GM18867 (cell line): ENCODE results near the gene LYRM2.
A peak's percentile ranks its signal among the peaks of the same experiment; 100 is the strongest.

Source experiments
- ATAC-seq: cut with Tn5 transposase; IDR thresholded peaks from one replicate; pipeline ENCODE4 v1.9.1; 2021; ENCODE audit warnings: mild to moderate bottlenecking, moderate library complexity; ENCODE audit not compliant: unreplicated experiment

Gene LYRM2

GRCh38 chr6:89638320-89639195, at the start of gene LYRM2:
LYRM2 (minus strand) TSS chr6:89638747; CDS start chr6:89638716, 31 bp downstream.
- peak; percentile 98 for ATAC-seq

DNA sequence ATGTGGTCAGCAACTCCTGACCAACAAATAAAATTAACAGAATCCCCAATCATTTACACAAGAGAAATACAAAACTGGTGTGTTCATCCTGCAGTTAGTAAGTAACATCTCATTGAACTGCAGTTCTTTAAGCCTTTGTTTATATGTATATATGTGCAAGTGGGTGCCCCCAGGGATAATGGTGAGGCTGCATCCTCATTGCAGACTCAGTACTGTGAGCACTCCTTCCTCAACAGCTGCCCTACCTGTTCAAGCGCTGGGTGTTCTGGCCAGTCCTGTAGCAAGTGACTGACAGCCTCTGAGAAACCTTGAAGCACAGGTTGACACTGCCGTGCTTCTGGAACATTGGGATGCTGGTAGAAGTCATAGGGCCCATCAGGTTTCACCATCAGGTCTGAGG, 49.8 kb upstream of the LYRM2 start:
- ATAC-seq = no peak

DNA sequence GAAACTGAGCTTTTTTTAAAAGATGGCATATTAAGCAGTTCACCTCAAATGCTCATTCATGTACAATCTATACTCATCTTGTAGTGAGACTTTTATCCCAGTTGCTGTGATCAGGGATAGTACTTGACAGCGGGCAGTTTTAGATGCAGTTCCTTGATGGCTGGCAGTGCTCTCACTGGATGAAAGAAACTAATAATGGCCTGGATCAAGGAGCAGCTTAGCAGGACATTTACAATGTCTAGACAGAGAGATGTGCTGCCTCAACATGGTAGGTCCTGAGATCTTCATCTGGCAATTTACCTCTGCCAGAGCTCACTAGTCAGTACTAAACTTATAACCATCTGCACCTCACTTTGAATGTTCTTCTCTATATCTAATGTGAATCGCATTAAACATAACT, 46.8 kb upstream of the LYRM2 start:
- no peak for ATAC-seq

GRCh38 chr6:89682991-89683390, 44.4 kb upstream of the LYRM2 start:
- ATAC-seq = no peak

GRCh38 chr6:89681983-89682564, 43.5 kb upstream of the LYRM2 start:
- ATAC-seq = no peak

DNA sequence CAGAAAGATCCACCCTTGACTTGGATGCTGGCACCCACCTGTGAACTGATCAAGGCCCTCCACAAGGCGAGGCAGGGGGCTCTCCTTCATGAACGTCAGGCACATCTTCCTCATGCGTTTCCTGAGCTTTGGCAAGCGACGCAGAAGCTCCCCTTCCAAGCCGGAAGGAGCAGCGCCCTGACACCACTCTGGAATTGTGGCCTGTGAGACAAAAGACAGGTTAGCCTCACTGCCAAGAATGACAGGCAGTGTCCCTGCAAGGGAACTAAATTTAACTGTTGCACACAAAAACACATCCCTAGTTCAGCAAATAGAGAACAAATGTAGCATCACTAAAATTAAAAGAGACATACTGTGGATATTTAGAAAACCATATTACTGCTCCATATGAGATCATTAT, 42.0 kb upstream of the LYRM2 start:
- ATAC-seq = no peak

DNA sequence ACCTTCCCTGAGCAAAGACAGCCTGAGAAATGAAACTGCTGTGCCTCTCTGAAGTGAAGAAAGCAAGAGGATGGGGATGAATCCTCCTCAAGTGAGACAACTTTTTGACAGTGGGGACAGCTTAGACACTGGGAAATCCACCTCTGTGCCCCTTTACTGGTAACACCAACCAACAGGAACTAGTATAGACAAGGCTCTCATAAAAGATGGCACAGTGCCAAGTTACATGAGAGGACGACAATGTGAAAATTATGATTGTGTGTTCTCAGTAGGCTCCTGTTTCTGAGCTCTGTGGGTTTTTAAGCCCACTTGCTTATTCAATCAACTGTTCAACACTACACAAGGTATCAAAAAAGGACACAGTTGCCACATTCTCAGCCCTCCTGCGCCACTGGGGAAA, 41.6 kb upstream of the LYRM2 start:
- ATAC-seq = no peak

GRCh38 chr6:89679215-89680120, 40.9 kb upstream of the LYRM2 start:
- no peak for ATAC-seq

GRCh38 chr6:89678531-89678930, 40.0 kb upstream of the LYRM2 start:
- ATAC-seq = no peak

- no peak for ATAC-seq
Measured at GRCh38 chr6:89675949-89676748, 37.6 kb upstream of the LYRM2 start.

GRCh38 chr6:89670935-89671565, 32.5 kb upstream of the LYRM2 start:
- ATAC-seq = no peak

- no peak for ATAC-seq
Measured at GRCh38 chr6:89669002-89669401, 30.5 kb upstream of the LYRM2 start.

DNA sequence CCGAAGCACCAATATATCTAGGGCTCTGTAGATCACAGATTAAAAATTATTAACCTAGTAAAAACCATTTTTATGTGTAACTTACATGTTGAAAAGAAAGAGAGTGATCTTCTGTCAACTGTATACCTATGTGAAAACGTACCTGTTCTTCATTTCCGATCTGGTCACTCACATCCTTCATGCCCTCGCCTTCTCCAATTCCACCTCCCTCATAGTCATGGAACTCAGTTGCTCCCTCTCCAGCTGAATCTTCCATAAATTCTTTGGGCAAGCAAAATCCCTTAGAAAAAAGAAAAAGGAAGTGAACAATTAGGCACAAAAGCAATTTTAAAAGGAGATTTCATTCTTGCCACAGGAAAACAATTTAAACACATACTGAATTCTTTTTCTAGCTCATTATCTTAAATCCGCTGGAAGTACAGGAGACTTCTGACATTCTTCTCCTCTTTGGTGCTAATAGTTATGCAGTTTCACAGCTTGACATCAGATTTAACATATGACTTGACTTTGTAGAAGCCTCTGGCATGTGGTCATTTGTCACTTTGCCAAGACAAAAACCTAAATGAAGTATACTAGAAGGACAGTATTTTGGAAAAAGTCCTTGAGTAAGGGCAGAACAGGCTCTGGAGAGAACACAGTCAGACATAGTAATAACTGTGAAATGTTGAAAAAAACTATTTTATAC, 29.5 kb upstream of the LYRM2 start:
- no peak for ATAC-seq

DNA sequence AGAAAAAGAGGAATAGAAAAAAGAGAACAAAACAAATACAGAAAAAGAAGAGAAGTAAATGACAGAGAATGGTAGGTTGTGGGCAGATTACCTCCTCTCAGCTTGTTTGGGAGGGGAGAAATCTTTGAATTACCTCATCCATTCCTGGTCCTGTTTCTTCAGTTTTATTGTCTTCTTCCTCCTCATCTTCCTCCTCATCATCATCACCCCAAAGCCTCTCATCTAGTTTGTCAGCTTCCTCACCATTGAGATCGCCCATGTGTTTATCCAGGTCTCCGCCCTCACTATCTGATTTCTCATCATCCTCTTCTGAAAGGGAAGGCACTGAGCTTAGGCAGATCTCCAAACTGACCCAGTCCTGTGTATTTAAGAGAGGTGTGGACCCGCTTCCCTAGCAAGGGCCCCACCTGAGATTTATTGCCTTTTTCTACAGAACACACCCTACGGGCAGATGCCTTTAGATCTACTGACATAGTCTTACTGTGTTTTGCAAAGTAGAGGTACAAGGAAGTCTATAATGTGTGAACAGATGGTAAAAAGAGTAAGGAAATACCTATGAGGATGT, 24.2 kb upstream of the LYRM2 start:
- no peak for ATAC-seq

DNA sequence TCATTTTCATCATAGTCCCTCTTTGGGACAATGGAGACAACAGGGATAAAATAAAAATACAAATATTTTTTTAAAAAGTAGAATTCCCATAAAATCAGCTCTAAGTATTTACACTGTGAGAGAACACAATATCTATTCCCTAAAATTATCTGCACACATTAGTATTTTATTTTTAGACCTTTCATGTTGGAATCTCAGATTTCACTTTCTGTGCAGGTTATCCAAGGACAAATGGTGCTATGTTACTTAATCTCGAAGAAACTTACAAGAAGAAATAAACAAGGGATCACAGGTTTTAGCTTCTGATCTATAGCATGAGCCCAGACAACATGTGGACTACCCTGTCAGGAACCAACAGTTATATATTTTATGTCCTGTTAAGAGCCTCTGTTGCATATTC, 23.0 kb upstream of the LYRM2 start:
- ATAC-seq = no peak

GRCh38 chr6:89660981-89661380, 22.4 kb upstream of the LYRM2 start:
- no peak for ATAC-seq

GRCh38 chr6:89657445-89658158, 19.1 kb upstream of the LYRM2 start:
- no peak for ATAC-seq

GRCh38 chr6:89655122-89655521, 16.6 kb upstream of the LYRM2 start:
- no peak for ATAC-seq

- ATAC-seq = no peak
Measured at GRCh38 chr6:89650579-89650978, 12.0 kb upstream of the LYRM2 start.
